Adipose tissue (tissue), 3 donors: ENCODE results near the gene NMUR1. TPM values are rescaled to one million over a fixed set of nuclear protein-coding genes. Genes with fewer than 3 reads are reported as not detected.

ENCODE experiments used
- H3K27ac ChIP-seq: one replicate; pipeline ENCODE4 v1.5.1; 2013; ENCODE audit warnings: low read depth, low read length
- WGBS, 3 donors: extraction: QIAGEN DNeasy Blood & Tissue Kit; methylation state at CpG; one replicate each; pipeline ENCODE4 v1.1.7; 2013; 5-methylcytosine and 5-hydroxymethylcytosine counted together
- polyA plus RNA-seq, 3 donors: library from polyadenylated mRNA; stranded (reverse); fragments of 200-250 nt; gene quantifications; one replicate each; pipeline ENCODE4 v1.2.3, GENCODE V29; 2013
- donor health status: healthy with polysubstance abuse.
- donor health status: Bipolar disorder and iron deficiency.
- donor health status: healthy.

NMUR1 gene
- polyA plus RNA-seq, 3 donors = 0.67 to 2.5 (median 1.8) TPM

- no peak overlapping the region for H3K27ac ChIP-seq
- WGBS, 3 donors = 84 to 96% (median 87%) methylated on average over 6 of the region's 6 CpGs
Measured at GRCh38 chr2:231531466-231531865, 1.2 kb upstream of the NMUR1 start.

GRCh38 chr2:231528636-231529030, 1.6 kb downstream of the NMUR1 start:
- no peak overlapping the region for H3K27ac ChIP-seq
- WGBS, 3 donors = 94 to 96% (median 96%) methylated on average over 9 of the region's 9 CpGs

GRCh38 chr2:231527955-231528635, 2.1 kb downstream of the NMUR1 start:
- 84 to 93% (median 90%) methylated on average over 30 of the region's 30 CpGs for WGBS, 3 donors
- no peak overlapping the region for H3K27ac ChIP-seq

GRCh38 chr2:231527091-231527395, 3.2 kb downstream of the NMUR1 start:
- no peak overlapping the region for H3K27ac ChIP-seq
- 82 to 91% (median 83%) methylated on average over 7 of the region's 7 CpGs for WGBS, 3 donors

GRCh38 chr2:231526341-231527090, 3.7 kb downstream of the NMUR1 start:
- whole genome bisulfite sequencing, 3 donors = 77 to 94% (median 84%) methylated on average over 16 of the region's 16 CpGs
- no peak overlapping the region for H3K27ac ChIP-seq

GRCh38 chr2:231525248-231526163, 4.7 kb downstream of the NMUR1 start:
- 94 to 96% (median 95%) methylated on average over 21 to 24 of the region's 24 CpGs for WGBS, 3 donors
- no peak overlapping the region for H3K27ac ChIP-seq

- 91 to 95% (median 92%) methylated on average over 16 of the region's 16 CpGs for WGBS, 3 donors
- no peak overlapping the region for H3K27ac ChIP-seq
Measured at GRCh38 chr2:231524477-231525247, 5.6 kb downstream of the NMUR1 start.

- WGBS, 3 donors = 51 to 65% (median 52%) methylated on average over 11 of the region's 11 CpGs
- no peak overlapping the region for H3K27ac ChIP-seq
Measured at GRCh38 chr2:231523451-231524285, 6.6 kb downstream of the NMUR1 start.

GRCh38 chr2:231522418-231523180, 7.6 kb downstream of the NMUR1 start:
- H3K27ac ChIP-seq = no peak overlapping the region
- 78 to 80% (median 79%) methylated on average over 8 of the region's 8 CpGs for WGBS, 3 donors

GRCh38 chr2:231521443-231521842, 8.8 kb downstream of the NMUR1 start:
- no peak overlapping the region for H3K27ac ChIP-seq
- WGBS, 3 donors = 52 to 88% (median 69%) methylated on average over 3 of the region's 3 CpGs

- 27 to 61% (median 59%) methylated on average over 4 of the region's 4 CpGs for WGBS, 3 donors
- no peak overlapping the region for H3K27ac ChIP-seq
Measured at GRCh38 chr2:231519975-231520555, 10.2 kb downstream of the NMUR1 start.

- no peak overlapping the region for H3K27ac ChIP-seq
- WGBS, 3 donors = 54 to 95% (median 89%) methylated on average over 5 of the region's 5 CpGs
Measured at GRCh38 chr2:231518771-231519170, 11.5 kb downstream of the NMUR1 start.

- H3K27ac ChIP-seq = no peak overlapping the region
- WGBS, 3 donors = 85 to 95% (median 92%) methylated on average over 4 of the region's 4 CpGs
Measured at GRCh38 chr2:231515603-231516002, 14.6 kb downstream of the NMUR1 start.

- 32 to 51% (median 38%) methylated on average over 7 of the region's 7 CpGs for WGBS, 3 donors
- peak overlapping the region; percentile 6 for H3K27ac ChIP-seq
Measured at GRCh38 chr2:231514951-231515297, 15.3 kb downstream of the NMUR1 start.

- 2 to 3% (median 2%) methylated on average over 86 to 87 of the region's 87 CpGs for WGBS, 3 donors
- peak overlapping the region; percentile 6 for H3K27ac ChIP-seq
Measured at GRCh38 chr2:231514225-231514950, 15.9 kb downstream of the NMUR1 start.

GRCh38 chr2:231513746-231514224, 16.5 kb downstream of the NMUR1 start:
- H3K27ac ChIP-seq = no peak overlapping the region
- 10 to 18% (median 16%) methylated on average over 7 of the region's 7 CpGs for WGBS, 3 donors
